ENCODE data around the gene FGF2.
A peak's percentile ranks its signal among the peaks of the same experiment; 100 is the strongest.
"Not testable (repeated sequence)": the region's sequence is repeated elsewhere in the genome, so short reads cannot be mapped to it uniquely, and the experiment has no call there.

Gene FGF2

DNA sequence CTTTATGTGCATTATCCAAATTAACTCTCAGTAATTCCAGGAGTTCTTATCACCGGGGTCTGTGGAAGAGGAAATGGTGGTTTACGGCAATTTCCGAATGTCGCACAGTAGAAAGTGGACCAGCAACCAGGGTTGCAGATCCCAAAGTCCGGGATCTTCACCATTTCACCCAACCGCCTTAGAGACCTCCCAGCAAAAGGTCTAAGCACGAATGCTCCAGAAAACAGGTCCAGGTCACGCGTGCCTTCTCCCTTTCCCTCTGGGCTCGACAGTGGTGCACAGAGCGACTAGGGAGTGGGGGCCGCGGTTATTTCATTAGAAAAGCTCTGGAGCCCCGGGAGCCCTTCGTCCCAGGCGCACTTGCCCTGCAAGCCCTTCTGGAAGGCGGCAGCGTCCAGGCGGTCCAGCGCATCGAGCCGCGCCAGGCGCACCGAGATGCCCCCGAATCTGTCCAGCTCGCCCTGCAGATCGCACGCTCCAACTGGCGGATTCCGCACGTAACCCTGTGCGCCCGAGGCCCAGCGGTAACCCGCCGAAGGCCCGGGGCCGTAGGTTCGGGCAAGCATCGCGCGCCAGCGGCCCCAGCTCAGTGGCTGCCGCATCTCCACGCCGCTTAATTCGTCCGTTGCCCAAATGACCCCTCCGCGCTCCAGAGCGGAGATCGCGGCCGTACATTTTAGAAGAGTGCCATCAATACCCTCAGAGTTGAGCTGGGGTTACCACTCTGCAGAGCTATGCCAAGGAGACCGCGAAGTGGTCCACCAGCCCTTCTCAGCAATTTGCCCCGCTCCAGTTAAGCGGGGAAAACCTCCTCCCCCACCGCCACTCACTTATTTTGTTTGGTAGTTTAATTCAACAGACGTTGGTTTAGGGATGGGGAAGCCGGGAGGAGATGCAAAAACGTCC, 95.6 kb downstream of the FGF2 start, which contains the start of gene NUDT6:
Gene NUDT6 (minus strand): TSS at position 627 of the 906 bp plus-strand sequence. CDS start 25 bp downstream, at position 602.
- DNase-seq (ENCODE audit: low read depth in 2 of 2, low spot score in 1 of 2) = peak in 1 of 2 donors; percentile 5

DNA sequence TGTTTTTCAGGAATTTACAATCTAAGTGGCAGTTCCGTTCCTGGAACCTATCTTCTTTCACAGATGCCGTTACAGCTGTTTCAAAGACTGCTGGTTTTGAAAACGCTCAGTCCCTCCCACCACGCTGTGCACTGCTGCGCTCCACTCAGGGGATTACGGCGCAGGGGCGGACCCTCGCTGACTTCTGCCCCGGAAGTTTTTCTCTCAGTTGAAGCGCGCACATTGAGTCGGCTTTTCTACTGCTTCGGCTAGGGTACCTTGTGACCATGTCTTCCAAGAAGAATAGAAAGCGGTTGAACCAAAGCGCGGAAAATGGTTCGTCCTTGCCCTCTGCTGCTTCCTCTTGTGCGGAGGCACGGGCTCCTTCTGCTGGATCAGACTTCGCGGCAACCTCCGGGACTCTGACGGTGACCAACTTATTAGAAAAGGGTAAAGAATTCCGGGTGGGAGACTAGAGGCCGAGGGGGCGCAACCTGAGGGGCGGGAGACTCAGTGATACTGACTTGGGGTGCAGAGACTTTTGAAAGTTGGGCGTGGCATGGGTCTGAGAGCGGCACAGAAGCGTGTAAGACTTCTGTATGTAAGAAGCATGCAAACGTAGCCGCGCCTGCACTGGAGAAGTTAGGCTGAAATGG, 96.4 kb downstream of the FGF2 start:
- peak; percentile 58 to 74 for DNase-seq (ENCODE audit: low read depth in 2 of 2, low spot score in 1 of 2)

DNA sequence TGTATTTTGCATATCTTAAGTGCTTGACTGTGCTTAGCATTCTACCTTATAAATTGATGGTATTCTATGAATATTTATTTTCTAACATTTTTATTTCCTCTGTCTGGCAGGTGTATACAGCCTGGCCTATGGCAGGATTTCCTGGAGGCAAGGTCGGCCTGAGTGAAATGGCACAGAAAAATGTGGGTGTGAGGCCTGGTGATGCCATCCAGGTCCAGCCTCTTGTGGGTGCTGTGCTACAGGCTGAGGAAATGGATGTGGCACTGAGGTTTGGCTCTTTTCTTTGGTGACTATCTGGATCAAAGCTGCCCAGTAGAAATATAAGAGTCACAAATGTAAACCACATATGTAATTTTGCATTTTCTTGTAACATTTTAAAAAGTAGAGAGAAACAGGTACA, 102.3 kb downstream of the FGF2 start:
- no peak for DNase-seq (ENCODE audit: low read depth in 2 of 2, low spot score in 1 of 2)

DNA sequence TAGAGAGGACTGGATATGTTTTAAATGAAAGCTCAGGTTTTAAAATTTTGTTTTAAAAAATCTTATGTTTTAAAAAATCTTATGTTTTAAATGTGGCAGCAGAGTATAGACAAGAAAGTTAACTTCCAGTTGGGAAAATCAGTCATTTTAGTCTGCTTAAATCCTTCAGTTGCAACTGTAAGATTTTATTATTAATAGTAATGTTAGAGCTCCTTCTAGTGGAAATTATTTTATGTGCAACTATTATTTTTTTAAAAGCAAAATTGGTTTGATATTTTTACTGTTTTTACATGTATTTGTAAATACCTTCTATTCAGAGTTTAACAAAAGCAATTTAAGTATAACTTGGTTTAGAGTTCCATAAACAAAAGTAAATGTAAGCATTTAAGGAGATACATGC, 104.2 kb downstream of the FGF2 start:
- DNase-seq (ENCODE audit: low read depth in 2 of 2, low spot score in 1 of 2) = no peak

DNA sequence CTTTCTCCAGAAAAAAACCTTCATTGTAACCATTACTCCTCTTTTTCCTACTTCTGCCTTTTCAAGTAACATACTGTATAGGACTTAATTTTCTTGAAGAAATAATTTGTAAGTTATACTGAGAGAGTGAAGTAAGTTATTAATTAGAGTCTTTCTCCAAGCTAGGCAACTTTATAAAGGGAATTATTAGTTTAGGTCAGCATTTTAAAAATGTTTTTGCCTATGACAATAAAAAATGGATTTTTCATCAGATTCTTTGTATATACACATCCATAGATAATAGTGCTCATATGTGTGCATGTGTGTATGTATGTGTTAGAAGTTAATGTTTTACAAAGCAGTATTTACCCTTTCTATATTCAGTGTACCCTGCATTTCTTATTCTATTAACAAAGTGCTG, 106.1 kb downstream of the FGF2 start:
- no peak for DNase-seq (ENCODE audit: low read depth in 2 of 2, low spot score in 1 of 2)

DNA sequence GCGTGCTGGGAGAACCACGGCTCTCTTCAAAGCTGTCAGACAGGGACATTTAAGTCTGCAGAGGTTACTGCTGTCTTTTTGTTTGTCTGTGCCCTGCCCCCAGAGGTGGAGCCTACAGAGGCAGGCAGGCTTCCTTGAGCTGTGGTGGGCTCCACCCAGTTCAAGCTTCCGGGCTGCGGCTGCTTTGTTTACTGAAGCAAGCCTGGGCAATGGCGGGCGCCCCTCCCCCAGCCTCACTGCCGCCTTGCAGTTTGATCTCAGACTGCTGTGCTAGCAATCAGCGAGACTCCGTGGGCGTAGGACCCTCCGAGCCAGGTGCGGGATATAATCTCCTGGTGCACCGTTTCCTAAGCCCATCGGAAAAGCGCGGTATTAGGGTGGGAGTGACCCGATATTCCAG, 118.5 kb downstream of the FGF2 start:
- DNase-seq (ENCODE audit: low read depth in 2 of 2, low spot score in 1 of 2) = not testable (repeated sequence)

DNA sequence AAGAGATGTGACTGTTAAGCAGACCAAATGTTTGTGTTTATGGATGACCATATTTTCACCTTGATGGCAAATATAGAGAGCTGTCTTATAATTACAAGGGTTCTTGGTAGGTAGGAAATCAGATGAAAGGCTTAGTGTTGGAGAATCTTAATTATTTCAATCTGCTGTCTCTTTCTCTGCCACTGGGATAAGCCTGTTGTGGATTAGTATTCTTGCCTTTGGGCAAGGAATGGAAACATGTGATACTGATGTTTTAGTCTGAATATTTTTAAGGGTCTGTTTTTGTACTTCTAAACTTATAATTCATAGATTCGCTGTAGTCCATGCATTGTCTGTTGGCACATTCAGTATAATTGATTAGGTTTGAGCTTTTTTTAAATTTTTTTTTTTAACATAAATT, 119.5 kb downstream of the FGF2 start:
- no peak for DNase-seq (ENCODE audit: low read depth in 2 of 2, low spot score in 1 of 2)
